Measurements from ENCODE around the gene HHIPL1. TPM values are rescaled to one million over a fixed set of nuclear protein-coding genes. Genes with fewer than 3 reads are reported as not detected.

Gene HHIPL1
- polyA plus RNA-seq, 2 of the 4 experiments (the other 2 are of a cell fraction): 0.19 to 0.23 TPM

- ChIA-PET POLR2A (no interaction called here), CTCF (interaction anchor here (0.9 to 11.6 kb wide), 2 partner anchors 9 to 16 kb away, joined by 3 to 71 read pairs; no protein-coding TSS in a partner anchor)
- TF ChIP-seq HDAC2 (IDR thresholded peaks at IDR 0.05): no peak
- no peak for TF ChIP-seq ELK1 (IDR thresholded peaks at IDR 0.05; ENCODE audit: low read depth, low read length)
- TF ChIP-seq ZSCAN20 (CRISPR knock-in tag; IDR thresholded peaks at IDR 0.05): no peak
- no peak for TF ChIP-seq HMGXB4 (CRISPR knock-in tag; IDR thresholded peaks at IDR 0.05; ENCODE audit: borderline replicate concordance)
- no peak for TF ChIP-seq NFE2L2 (conservative IDR thresholded peaks at IDR 0.05; ENCODE audit: low read length)
- TF ChIP-seq PHF8 (IDR thresholded peaks at IDR 0.05; ENCODE audit: borderline replicate concordance, low read depth): no peak
- no peak for TF ChIP-seq REST (IDR thresholded peaks at IDR 0.05)
- no peak for TF ChIP-seq KDM1A (IDR thresholded peaks at IDR 0.05; ENCODE audit: low read depth)
- Histone ChIP-seq H3K27ac (no peak overlapping the region), H3K4me3 (no peak overlapping the region), H3K4me2 (no peak overlapping the region), H3K9me3 (no peaks in the 10 kb centered on the region), H3K4me1 (peaks cover 5% of the 10 kb centered on the region; the same call in 1 of the 3 replicates)
- DNase-seq (ENCODE audit: low read depth in 1 of 2, low spot score in 1 of 2) (no peak), FAIRE-seq (no peak), ATAC-seq (no peak)
- WGBS (ENCODE audit: missing lambda C conversion rate): 72% methylated on average over 11 of the region's 11 CpGs
Measured at GRCh38 chr14:99612071-99612737, 32.7 kb upstream of the HHIPL1 start.

- H3K4me2 ChIP-seq: no peak overlapping the region
- FAIRE-seq: no peak
- 75% methylated on average over 5 of the region's 8 CpGs for WGBS (ENCODE audit: missing lambda C conversion rate)
- CTCF ChIA-PET: interaction anchor here (0.9 to 11.6 kb wide), 2 partner anchors 9 to 15 kb away, joined by 3 to 71 read pairs; no protein-coding TSS in a partner anchor
- DNase-seq (ENCODE audit: low read depth in 1 of 2, low spot score in 1 of 2): no peak
- TF ChIP-seq RFX5 (IDR thresholded peaks at IDR 0.05) (no peak), CBX2 (IDR thresholded peaks at IDR 0.05; ENCODE audit: borderline replicate concordance, low read depth) (no peak), HES2 (IDR thresholded peaks at IDR 0.05) (no peak), POLR2AphosphoS2 (conservative IDR thresholded peaks at IDR 0.05; ENCODE audit: low read length) (no peak), CHD4 (IDR thresholded peaks at IDR 0.05; ENCODE audit: borderline replicate concordance) (no peak), EP300 (IDR thresholded peaks at IDR 0.05) (no peak), NFE2L2 (conservative IDR thresholded peaks at IDR 0.05; ENCODE audit: low read length) (no peak), NR3C1 (IDR thresholded peaks at IDR 0.05) (no peak), ZSCAN20 (CRISPR knock-in tag; IDR thresholded peaks at IDR 0.05) (no peak), FOSL2 (IDR thresholded peaks at IDR 0.05) (no peak), FOSL2 (CRISPR knock-in tag; IDR thresholded peaks at IDR 0.05) (no peak)
- ATAC-seq: no peak
- peaks cover 5% of the 10 kb centered on the region; the same call in 1 of the 3 replicates for H3K4me1 ChIP-seq
- no peak overlapping the region for H3K4me3 ChIP-seq
- no peak overlapping the region for H3K27ac ChIP-seq
- no peaks in the 10 kb centered on the region for H3K9me3 ChIP-seq
- POLR2A ChIA-PET: no interaction called here
Measured at GRCh38 chr14:99612738-99613330, 32.1 kb upstream of the HHIPL1 start.
